ENCODE results near the gene CHRDL2. TPM values are rescaled to one million over a fixed set of nuclear protein-coding genes. Genes with fewer than 3 reads are reported as not detected.

Gene CHRDL2
- polyA plus RNA-seq, 2 of the 4 experiments (the other 2 are of a cell fraction), result 2.3 to 5.8 TPM

- Histone ChIP-seq H3K4me2 (no peak overlapping the region), H3K27ac (no peak overlapping the region), H3K9me3 (0 out of 3 replicates have a peak, but pooled peaks cover 4% of the 10 kb centered on the region), H3K4me3 (no peak overlapping the region), H3K4me1 (no peaks in the 10 kb centered on the region)
- 89% methylated on average over 1 of the region's 1 CpG for WGBS (ENCODE audit: missing lambda C conversion rate)
- no peak for FAIRE-seq
- ATAC-seq, result no peak
- ChIA-PET POLR2A (no interaction called here), CTCF (interaction anchor here (2.1 to 3.7 kb wide), 2 partner anchors 9 to 63 kb away, joined by 5 to 19 read pairs; no protein-coding TSS in a partner anchor)
- no peak for DNase-seq (ENCODE audit: low read depth in 1 of 2, low spot score in 1 of 2)
- TF ChIP-seq TP53 (CRISPR knock-in tag; IDR thresholded peaks at IDR 0.05), result no peak
- no peak for TF ChIP-seq RCOR1 (IDR thresholded peaks at IDR 0.05; ENCODE audit: low read depth, low read length)
- TF ChIP-seq KDM5A (IDR thresholded peaks at IDR 0.05), result no peak
- TF ChIP-seq CBX2 (IDR thresholded peaks at IDR 0.05; ENCODE audit: borderline replicate concordance, low read depth), result no peak
- TF ChIP-seq RFX5 (IDR thresholded peaks at IDR 0.05), result no peak
- TF ChIP-seq ZC3H11A (IDR thresholded peaks at IDR 0.05), result no peak
- TF ChIP-seq HES2 (IDR thresholded peaks at IDR 0.05), result no peak
- TF ChIP-seq BHLHE40 (IDR thresholded peaks at IDR 0.05; ENCODE audit: low read depth, low read length), result no peak
- TF ChIP-seq HMGXB4 (CRISPR knock-in tag; IDR thresholded peaks at IDR 0.05; ENCODE audit: borderline replicate concordance), result no peak
- no peak for TF ChIP-seq JUNB (IDR thresholded peaks at IDR 0.05)
- TF ChIP-seq CEBPB (IDR thresholded peaks at IDR 0.05), result no peak
- TF ChIP-seq SREBF2 (IDR thresholded peaks at IDR 0.05), result no peak
- TF ChIP-seq BCL3 (IDR thresholded peaks at IDR 0.05), result no peak
- no peak for TF ChIP-seq NR3C1 (IDR thresholded peaks at IDR 0.05)
These were observed 67.9 kb downstream of the CHRDL2 start for GRCh38 chr11:74663315-74663714.

- WGBS (ENCODE audit: missing lambda C conversion rate), result 95% methylated on average over 4 of the region's 4 CpGs
- 0 out of 3 replicates have a peak, but pooled peaks cover 4% of the 10 kb centered on the region for H3K9me3 ChIP-seq
- H3K4me3 ChIP-seq, result no peak overlapping the region
- no peak overlapping the region for H3K4me2 ChIP-seq
- ChIA-PET POLR2A (no interaction called here), CTCF (interaction anchor here (1.2 to 1.3 kb wide), 3 partner anchors 28 to 209 kb away, joined by 3 to 5 read pairs (median 4); no protein-coding TSS in a partner anchor)
- no peak for TF ChIP-seq TFCP2L1 (CRISPR knock-in tag; IDR thresholded peaks at IDR 0.05)
- no peak for TF ChIP-seq REST (IDR thresholded peaks at IDR 0.05)
- no peak for TF ChIP-seq CBX8 (IDR thresholded peaks at IDR 0.05)
- ATAC-seq (no peak), DNase-seq (ENCODE audit: low read depth in 1 of 2, low spot score in 1 of 2) (no peak), FAIRE-seq (no peak)
- peak overlapping the region in 1 of 2 experiments; percentile 42; a peak in 3 of 6 replicates for H3K27ac ChIP-seq
- no peaks in the 10 kb centered on the region for H3K4me1 ChIP-seq
These were observed 68.6 kb downstream of the CHRDL2 start for GRCh38 chr11:74662487-74663103.

Measured in A549 (cell line).